ENCODE measurements around the gene PCDHGC5. TPM values are rescaled to one million over a fixed set of nuclear protein-coding genes. Genes with fewer than 3 reads are reported as not detected.

PCDHGC5 gene
- total RNA-seq, 1 donor from 2014 or later, result 0.43 TPM

- no peak overlapping the region for H3K27ac ChIP-seq
- peaks cover 4% of the 10 kb centered on the region for H3K27me3 Mint-ChIP-seq (ENCODE audit: insufficient read depth, low read depth)
- H3K79me2 ChIP-seq (ENCODE audit: low read depth), result peaks cover 40% of the 10 kb centered on the region
These were observed 2.8 kb upstream of the PCDHGC5 start for GRCh38 chr5:141486091-141486490.

GRCh38 chr5:141487131-141487530 lies 1.8 kb upstream of the PCDHGC5 start:
- Histone ChIP-seq H3K36me3 (no peaks in the 10 kb centered on the region), H3K27ac (no peak overlapping the region)
- peaks cover 6% of the 10 kb centered on the region for H3K27me3 Mint-ChIP-seq (ENCODE audit: insufficient read depth, low read depth)

More at GRCh38 chr5:141486091-141486490, 2.8 kb upstream of the PCDHGC5 start:
- H3K27ac Mint-ChIP-seq, result no peak overlapping the region
- H3K9me3 Mint-ChIP-seq, result peaks cover 79% of the 10 kb centered on the region
- no peak overlapping the region for H2AFZ ChIP-seq (replicated peaks)
- peaks cover 28% of the 10 kb centered on the region for H3F3A ChIP-seq (ENCODE audit: low read depth)
- no peaks in the 10 kb centered on the region for H3K9me3 ChIP-seq (ENCODE audit: low read depth)
- H3K36me3 ChIP-seq, result no peaks in the 10 kb centered on the region
- TF ChIP-seq EZH2 (IDR thresholded peaks at IDR 0.05) (no peak), EZH2phosphoT487 (IDR thresholded peaks at IDR 0.05) (no peak)
- TF ChIP-seq, protein P1, sequence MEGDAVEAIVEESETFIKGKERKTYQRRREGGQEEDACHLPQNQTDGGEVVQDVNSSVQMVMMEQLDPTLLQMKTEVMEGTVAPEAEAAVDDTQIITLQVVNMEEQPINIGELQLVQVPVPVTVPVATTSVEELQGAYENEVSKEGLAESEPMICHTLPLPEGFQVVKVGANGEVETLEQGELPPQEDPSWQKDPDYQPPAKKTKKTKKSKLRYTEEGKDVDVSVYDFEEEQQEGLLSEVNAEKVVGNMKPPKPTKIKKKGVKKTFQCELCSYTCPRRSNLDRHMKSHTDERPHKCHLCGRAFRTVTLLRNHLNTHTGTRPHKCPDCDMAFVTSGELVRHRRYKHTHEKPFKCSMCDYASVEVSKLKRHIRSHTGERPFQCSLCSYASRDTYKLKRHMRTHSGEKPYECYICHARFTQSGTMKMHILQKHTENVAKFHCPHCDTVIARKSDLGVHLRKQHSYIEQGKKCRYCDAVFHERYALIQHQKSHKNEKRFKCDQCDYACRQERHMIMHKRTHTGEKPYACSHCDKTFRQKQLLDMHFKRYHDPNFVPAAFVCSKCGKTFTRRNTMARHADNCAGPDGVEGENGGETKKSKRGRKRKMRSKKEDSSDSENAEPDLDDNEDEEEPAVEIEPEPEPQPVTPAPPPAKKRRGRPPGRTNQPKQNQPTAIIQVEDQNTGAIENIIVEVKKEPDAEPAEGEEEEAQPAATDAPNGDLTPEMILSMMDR (IDR thresholded peaks at IDR 0.05), result no peak
- peak overlapping the region; percentile 33 for H3K4me3 Mint-ChIP-seq
- H3K9ac ChIP-seq, result no peak overlapping the region
- H4K20me1 ChIP-seq (ENCODE audit: low read depth), result peaks cover 61% of the 10 kb centered on the region
- H3K4me1 Mint-ChIP-seq, result peaks cover 31% of the 10 kb centered on the region
- peak overlapping the region; percentile 80 for H3K4me3 ChIP-seq
- H3K4me2 ChIP-seq, result peak overlapping the region; percentile 100
- peaks cover 21% of the 10 kb centered on the region for H3K4me1 ChIP-seq
- peaks cover 56% of the 10 kb centered on the region for H3K27me3 ChIP-seq
- DNase-seq (ENCODE audit: low spot score), result no peak
- peaks cover 76% of the 10 kb centered on the region for H3K36me3 Mint-ChIP-seq

DNA sequence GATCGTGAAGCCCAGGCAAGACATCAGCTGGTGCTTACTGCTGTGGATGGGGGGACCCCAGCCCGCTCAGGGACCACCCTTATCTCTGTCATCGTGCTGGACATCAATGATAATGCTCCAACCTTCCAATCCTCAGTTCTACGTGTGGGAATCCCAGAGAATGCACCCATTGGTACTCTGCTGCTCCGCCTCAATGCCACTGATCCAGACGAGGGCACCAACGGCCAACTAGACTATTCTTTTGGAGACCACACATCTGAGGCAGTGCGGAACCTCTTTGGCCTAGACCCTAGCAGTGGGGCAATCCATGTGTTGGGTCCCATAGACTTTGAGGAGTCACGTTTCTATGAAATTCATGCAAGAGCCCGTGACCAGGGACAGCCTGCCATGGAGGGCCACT lies 960 bp downstream of the PCDHGC5 start:
- Histone ChIP-seq H3K4me2 (no peak overlapping the region), H3K27ac (no peak overlapping the region), H3K27me3 (peaks cover 87% of the 10 kb centered on the region), H3K9me3 (ENCODE audit: low read depth) (no peaks in the 10 kb centered on the region), H3K4me1 (peaks cover 25% of the 10 kb centered on the region), H4K20me1 (ENCODE audit: low read depth) (peaks cover 60% of the 10 kb centered on the region), H3K4me3 (no peak overlapping the region), H2AFZ (replicated peaks) (no peak overlapping the region), H3K36me3 (no peaks in the 10 kb centered on the region), H3K9ac (no peak overlapping the region), H3K79me2 (ENCODE audit: low read depth) (peaks cover 27% of the 10 kb centered on the region), H3F3A (ENCODE audit: low read depth) (peaks cover 19% of the 10 kb centered on the region)
- H3K4me1 Mint-ChIP-seq, result peaks cover 29% of the 10 kb centered on the region
- H3K4me3 Mint-ChIP-seq, result peak overlapping the region; percentile 52
- TF ChIP-seq EZH2phosphoT487 (IDR thresholded peaks at IDR 0.05) (no peak), EZH2 (IDR thresholded peaks at IDR 0.05) (no peak)
- TF ChIP-seq, protein P1 (IDR thresholded peaks at IDR 0.05), result no peak
- DNase-seq (ENCODE audit: low spot score), result no peak
- no peak overlapping the region for H3K27ac Mint-ChIP-seq
- peaks cover 66% of the 10 kb centered on the region for H3K9me3 Mint-ChIP-seq
- peaks cover 10% of the 10 kb centered on the region for H3K27me3 Mint-ChIP-seq (ENCODE audit: insufficient read depth, low read depth)
- H3K36me3 Mint-ChIP-seq, result peaks cover 72% of the 10 kb centered on the region

More at GRCh38 chr5:141487131-141487530, 1.8 kb upstream of the PCDHGC5 start:
- no peak for DNase-seq (ENCODE audit: low spot score)
- Histone ChIP-seq H3K4me2 (no peak overlapping the region), H3K9me3 (ENCODE audit: low read depth) (no peaks in the 10 kb centered on the region), H3K4me3 (no peak overlapping the region), H3K4me1 (peaks cover 21% of the 10 kb centered on the region), H3K27me3 (peaks cover 67% of the 10 kb centered on the region), H2AFZ (replicated peaks) (no peak overlapping the region), H3F3A (ENCODE audit: low read depth) (peaks cover 28% of the 10 kb centered on the region), H4K20me1 (ENCODE audit: low read depth) (peaks cover 72% of the 10 kb centered on the region), H3K79me2 (ENCODE audit: low read depth) (peaks cover 40% of the 10 kb centered on the region), H3K9ac (no peak overlapping the region)
- Mint-ChIP-seq H3K4me3 (peak overlapping the region; percentile 8), H3K4me1 (peaks cover 30% of the 10 kb centered on the region), H3K36me3 (peaks cover 77% of the 10 kb centered on the region), H3K27ac (no peak overlapping the region), H3K9me3 (peaks cover 77% of the 10 kb centered on the region)
- TF ChIP-seq, protein P1 (IDR thresholded peaks at IDR 0.05), result no peak
- TF ChIP-seq EZH2phosphoT487 (IDR thresholded peaks at IDR 0.05) (no peak), EZH2 (IDR thresholded peaks at IDR 0.05) (no peak)

Data from neural progenitor cell (in vitro differentiated cells).